CD8-positive, alpha-beta memory T cell (primary cell): ENCODE results near the gene CNDP2. TPM values are rescaled to one million over a fixed set of nuclear protein-coding genes. Genes with fewer than 3 reads are reported as not detected.

Experiments used
- CTCF ChIA-PET: fragments of 350-600 bp; sonication (Branson Sonifier 250); formaldehyde crosslinking; loops from one replicate; lab custom pipeline; 2021; ENCODE audit warnings: antibody characterized with exemption; lab: Charles Lee
- POLR2A ChIA-PET: fragments of 350-600 bp; sonication (Branson Sonifier 250); formaldehyde crosslinking; loops from one replicate; lab custom pipeline; 2021; ENCODE audit warnings: antibody characterized with exemption; lab: Charles Lee
- DNase-seq, 5 donors: peaks; one replicate each; pipeline versions ENCODE4 v3.0.0 to v3.0.0-alpha.2; 2020 to 2022; ENCODE audit warnings: mixed read lengths in 1 of 5
- H3K27ac ChIP-seq: one replicate; pipeline ENCODE4 v1.7.0; 2013; ENCODE audit warnings: low read depth, mild to moderate bottlenecking, low read length, moderate library complexity
- H3K27me3 ChIP-seq: 2 replicates; pipeline ENCODE4 v1.7.0; 2013; ENCODE audit warnings: low read length, mild to moderate bottlenecking; ENCODE audit not compliant: insufficient read depth, poor library complexity, severe bottlenecking
- H3K36me3 ChIP-seq: 2 replicates; pipeline ENCODE4 v1.7.0; 2013; ENCODE audit warnings: mild to moderate bottlenecking, low read length, moderate library complexity; ENCODE audit not compliant: insufficient read depth
- H3K4me1 ChIP-seq: 2 replicates; pipeline ENCODE4 v1.7.0; 2013; ENCODE audit warnings: mild to moderate bottlenecking, low read length, moderate library complexity; ENCODE audit not compliant: insufficient read depth
- H3K4me3 ChIP-seq: 2 replicates; pipeline ENCODE4 v1.7.0; 2013; ENCODE audit warnings: mild to moderate bottlenecking, low read length
- H3K9me3 ChIP-seq: 2 replicates; pipeline ENCODE4 v1.7.0; 2013; ENCODE audit warnings: mild to moderate bottlenecking, low read length
- H3K27ac Mint-ChIP-seq, 8 donors: one replicate each; pipeline ENCODE4 v1.8.0; 2020 to 2021; ENCODE audit warnings: mixed read lengths in 8 of 8, mild to moderate bottlenecking in 6 of 8, inconsistent platforms in 3 of 8, moderate library complexity in 3 of 8
- H3K27me3 Mint-ChIP-seq, 2 donors: one replicate each; pipeline ENCODE4 v1.8.0; 2020 to 2021; ENCODE audit warnings: mixed read lengths in 2 of 2, mild to moderate bottlenecking in 1 of 2, moderate library complexity in 1 of 2
- H3K36me3 Mint-ChIP-seq, 3 donors: one replicate each; pipeline ENCODE4 v1.8.0; 2020 to 2021; ENCODE audit warnings: mixed read lengths in 3 of 3, inconsistent platforms in 1 of 3, mild to moderate bottlenecking in 1 of 3
- H3K4me1 Mint-ChIP-seq, 3 donors: one replicate each; pipeline ENCODE4 v1.8.0; 2020 to 2021; ENCODE audit warnings: mixed read lengths in 3 of 3, inconsistent platforms in 1 of 3, mild to moderate bottlenecking in 1 of 3
- H3K4me3 Mint-ChIP-seq, 7 donors: one replicate each; pipeline ENCODE4 v1.8.0; 2020 to 2021; ENCODE audit warnings: mixed read lengths in 7 of 7, mild to moderate bottlenecking in 6 of 7, moderate library complexity in 4 of 7, inconsistent platforms in 2 of 7
- H3K9me3 Mint-ChIP-seq, 5 donors: one replicate each; pipeline ENCODE4 v1.8.0; 2020 to 2022; ENCODE audit warnings: mixed read lengths in 5 of 5, mild to moderate bottlenecking in 3 of 5, moderate library complexity in 2 of 5, inconsistent platforms in 1 of 5
- polyA plus RNA-seq: library from polyadenylated mRNA; unstranded; fragments of 300-500 nt; fragmentation: Illumina TruSeq; gene quantifications from one replicate; pipeline ENCODE4 v1.2.3, GENCODE V29; 2021
- total RNA-seq, 2 experiments: library from RNA; stranded (reverse); gene quantifications; one replicate each; pipeline ENCODE4 v1.2.3, GENCODE V29; 2021

The CNDP2 gene
- total and polyA plus RNA-seq, 3 experiments from 2014 or later: 121 to 213 (median 206) TPM

GRCh38 chr18:74488864-74489263 lies 7.3 kb upstream of the CNDP2 start:
- DNase-seq: no peak
- no peaks in the 10 kb centered on the region for H3K27me3 ChIP-seq
- Mint-ChIP-seq H3K9me3 (no peaks in the 10 kb centered on the region), H3K4me1 (peaks cover 14 to 18% (median 18%) of the 10 kb centered on the region in 3 donors), H3K27me3 (peaks cover 2 to 3% of the 10 kb centered on the region in 2 donors), H3K36me3 (no peaks in the 10 kb centered on the region), H3K4me3 (no peak overlapping the region), H3K27ac (no peak overlapping the region)
- peaks cover 10% of the 10 kb centered on the region for H3K4me1 ChIP-seq
- ChIA-PET CTCF (no interaction called here), POLR2A (no interaction called here)
- no peak overlapping the region for H3K27ac ChIP-seq
- H3K4me3 ChIP-seq: no peak overlapping the region
- H3K36me3 ChIP-seq: no peaks in the 10 kb centered on the region
- no peaks in the 10 kb centered on the region for H3K9me3 ChIP-seq

GRCh38 chr18:74489676-74490075 lies 6.5 kb upstream of the CNDP2 start:
- Histone ChIP-seq H3K4me1 (peaks cover 7% of the 10 kb centered on the region), H3K27ac (no peak overlapping the region), H3K4me3 (no peak overlapping the region), H3K27me3 (no peaks in the 10 kb centered on the region), H3K36me3 (no peaks in the 10 kb centered on the region), H3K9me3 (no peaks in the 10 kb centered on the region)
- ChIA-PET POLR2A (no interaction called here), CTCF (no interaction called here)
- peaks cover 10 to 16% (median 15%) of the 10 kb centered on the region in 3 donors for H3K4me1 Mint-ChIP-seq
- no peak overlapping the region for H3K4me3 Mint-ChIP-seq
- peaks cover 0 to 3% of the 10 kb centered on the region in 2 donors for H3K27me3 Mint-ChIP-seq
- H3K9me3 Mint-ChIP-seq: no peaks in the 10 kb centered on the region
- H3K36me3 Mint-ChIP-seq: no peaks in the 10 kb centered on the region
- DNase-seq: no peak
- H3K27ac Mint-ChIP-seq: peak overlapping the region in 1 of 8 donors; percentile 36

GRCh38 chr18:74492259-74492658 lies 3.9 kb upstream of the CNDP2 start:
- Histone ChIP-seq H3K36me3 (no peaks in the 10 kb centered on the region), H3K9me3 (no peaks in the 10 kb centered on the region), H3K27me3 (no peaks in the 10 kb centered on the region), H3K4me3 (no peak overlapping the region), H3K27ac (no peak overlapping the region), H3K4me1 (peaks cover 7% of the 10 kb centered on the region)
- Mint-ChIP-seq H3K4me1 (peaks cover 12 to 23% (median 15%) of the 10 kb centered on the region in 3 donors), H3K27ac (peak overlapping the region in 1 of 8 donors; percentile 26), H3K27me3 (peaks cover 2 to 3% of the 10 kb centered on the region in 2 donors), H3K4me3 (no peak overlapping the region), H3K36me3 (peaks cover 0 to 10% (median 0%) of the 10 kb centered on the region in 3 donors), H3K9me3 (no peaks in the 10 kb centered on the region)
- ChIA-PET POLR2A (no interaction called here), CTCF (interaction anchor here (0.9 to 7.7 kb wide), 4 partner anchors 59 to 138 kb away, joined by 4 to 156 read pairs (median 8); no protein-coding TSS in a partner anchor)
- no peak for DNase-seq

GRCh38 chr18:74493689-74494088 lies 2.5 kb upstream of the CNDP2 start:
- CTCF ChIA-PET: interaction anchor here (0.6 to 7.7 kb wide), 36 partner anchors 8 to 300 kb away, joined by 3 to 156 read pairs (median 4); no protein-coding TSS in a partner anchor
- Histone ChIP-seq H3K4me1 (peaks cover 21% of the 10 kb centered on the region), H3K27ac (no peak overlapping the region), H3K27me3 (no peaks in the 10 kb centered on the region), H3K36me3 (no peaks in the 10 kb centered on the region), H3K4me3 (no peak overlapping the region), H3K9me3 (no peaks in the 10 kb centered on the region)
- Mint-ChIP-seq H3K4me3 (peak overlapping the region in 2 of 7 donors; percentile 18 to 43), H3K4me1 (peaks cover 23 to 37% (median 30%) of the 10 kb centered on the region in 3 donors), H3K9me3 (no peaks in the 10 kb centered on the region), H3K36me3 (peaks cover 0 to 11% (median 0%) of the 10 kb centered on the region in 3 donors), H3K27me3 (peaks cover 2 to 3% of the 10 kb centered on the region in 2 donors), H3K27ac (peak overlapping the region; percentile 8 to 97 (median 82))
- peak; percentile 34 to 82 (median 60) for DNase-seq
- POLR2A ChIA-PET: interaction anchor here (0.8 to 1.1 kb wide), 3 partner anchors 120 to 141 kb away, joined by 3 to 5 read pairs (median 3); no protein-coding TSS in a partner anchor

- peak overlapping the region; percentile 11 to 96 (median 52) for H3K4me3 Mint-ChIP-seq
- POLR2A ChIA-PET: interaction anchor here (2.0 kb wide), 1 partner anchor 141 kb away, joined by 7 read pairs; no protein-coding TSS in a partner anchor
- no peak for DNase-seq
- no peak overlapping the region for H3K27ac ChIP-seq
- CTCF ChIA-PET: interaction anchor here (1.4 to 7.7 kb wide), 6 partner anchors 9 to 296 kb away, joined by 3 to 156 read pairs (median 8); no protein-coding TSS in a partner anchor
- peaks cover 31 to 46% (median 38%) of the 10 kb centered on the region in 3 donors for H3K4me1 Mint-ChIP-seq
- no peaks in the 10 kb centered on the region for H3K27me3 ChIP-seq
- no peak overlapping the region for H3K4me3 ChIP-seq
- H3K36me3 Mint-ChIP-seq: peaks cover 0 to 17% (median 0%) of the 10 kb centered on the region in 3 donors
- H3K4me1 ChIP-seq: peaks cover 25% of the 10 kb centered on the region
- no peaks in the 10 kb centered on the region for H3K36me3 ChIP-seq
- peaks cover 0 to 2% of the 10 kb centered on the region in 2 donors for H3K27me3 Mint-ChIP-seq
- no peaks in the 10 kb centered on the region for H3K9me3 Mint-ChIP-seq
- peak overlapping the region in 7 of 8 donors; percentile 4 to 97 (median 66) for H3K27ac Mint-ChIP-seq
- H3K9me3 ChIP-seq: no peaks in the 10 kb centered on the region
Measured at GRCh38 chr18:74494514-74494913, 1.6 kb upstream of the CNDP2 start.

- peaks cover 46 to 67% (median 57%) of the 10 kb centered on the region in 3 donors for H3K4me1 Mint-ChIP-seq
- DNase-seq: peak in 3 of 5 donors; percentile 20 to 67 (median 38)
Measured at GRCh38 chr18:74496508-74497323, 553 bp downstream of the CNDP2 start.

GRCh38 chr18:74497324-74497676 lies 1.1 kb downstream of the CNDP2 start:
- peak overlapping the region; percentile 77 to 97 (median 96) for H3K4me3 Mint-ChIP-seq
- POLR2A ChIA-PET: no interaction called here
- Histone ChIP-seq H3K9me3 (no peaks in the 10 kb centered on the region), H3K4me1 (peaks cover 40% of the 10 kb centered on the region), H3K36me3 (peaks cover 9% of the 10 kb centered on the region), H3K27ac (peak overlapping the region; percentile 86), H3K4me3 (peak overlapping the region; percentile 77), H3K27me3 (no peaks in the 10 kb centered on the region)
- peaks cover 0 to 2% of the 10 kb centered on the region in 2 donors for H3K27me3 Mint-ChIP-seq
- peak overlapping the region; percentile 71 to 99 (median 86) for H3K27ac Mint-ChIP-seq
- H3K36me3 Mint-ChIP-seq: peaks cover 0 to 38% (median 3%) of the 10 kb centered on the region in 3 donors
- peaks cover 48 to 71% (median 57%) of the 10 kb centered on the region in 3 donors for H3K4me1 Mint-ChIP-seq
- CTCF ChIA-PET: interaction anchor here (7.7 kb wide), 1 partner anchor 143 kb away, joined by 156 read pairs; no protein-coding TSS in a partner anchor
- no peak for DNase-seq
- no peaks in the 10 kb centered on the region for H3K9me3 Mint-ChIP-seq

More at GRCh38 chr18:74496508-74497323, 553 bp downstream of the CNDP2 start:
- Histone ChIP-seq H3K9me3 (no peaks in the 10 kb centered on the region), H3K36me3 (peaks cover 6% of the 10 kb centered on the region), H3K27me3 (no peaks in the 10 kb centered on the region), H3K27ac (peak overlapping the region; percentile 86), H3K4me3 (peak overlapping the region; percentile 77), H3K4me1 (peaks cover 40% of the 10 kb centered on the region)
- ChIA-PET POLR2A (interaction anchor here (1.0 to 2.0 kb wide), 5 partner anchors 22 to 144 kb away, joined by 3 to 11 read pairs (median 4); no protein-coding TSS in a partner anchor), CTCF (interaction anchor here (1.1 to 7.7 kb wide), 4 partner anchors 102 to 155 kb away, joined by 3 to 156 read pairs (median 7); no protein-coding TSS in a partner anchor)
- Mint-ChIP-seq H3K4me3 (peak overlapping the region; percentile 92 to 97 (median 96)), H3K27ac (peak overlapping the region; percentile 76 to 99 (median 98)), H3K36me3 (peaks cover 0 to 33% (median 3%) of the 10 kb centered on the region in 3 donors), H3K27me3 (peaks cover 0 to 2% of the 10 kb centered on the region in 2 donors), H3K9me3 (no peaks in the 10 kb centered on the region)
